ENCODE results near the gene VKORC1L1. TPM values are rescaled to one million over a fixed set of nuclear protein-coding genes. Genes with fewer than 3 reads are reported as not detected.
"Not testable (repeated sequence)": the region's sequence is repeated elsewhere in the genome, so short reads cannot be mapped to it uniquely, and the experiment has no call there.

VKORC1L1 gene
- total RNA-seq, 4 donors from 2014 or later = 5.0 to 11.0 (median 9.4) TPM

GRCh38 chr7:65960351-65961074, 87.6 kb downstream of the VKORC1L1 start:
- H3K9me3 ChIP-seq = no peaks in the 10 kb centered on the region
- H3K4me3 ChIP-seq = no peak overlapping the region
- no peak for DNase-seq
- TF ChIP-seq, protein P1, sequence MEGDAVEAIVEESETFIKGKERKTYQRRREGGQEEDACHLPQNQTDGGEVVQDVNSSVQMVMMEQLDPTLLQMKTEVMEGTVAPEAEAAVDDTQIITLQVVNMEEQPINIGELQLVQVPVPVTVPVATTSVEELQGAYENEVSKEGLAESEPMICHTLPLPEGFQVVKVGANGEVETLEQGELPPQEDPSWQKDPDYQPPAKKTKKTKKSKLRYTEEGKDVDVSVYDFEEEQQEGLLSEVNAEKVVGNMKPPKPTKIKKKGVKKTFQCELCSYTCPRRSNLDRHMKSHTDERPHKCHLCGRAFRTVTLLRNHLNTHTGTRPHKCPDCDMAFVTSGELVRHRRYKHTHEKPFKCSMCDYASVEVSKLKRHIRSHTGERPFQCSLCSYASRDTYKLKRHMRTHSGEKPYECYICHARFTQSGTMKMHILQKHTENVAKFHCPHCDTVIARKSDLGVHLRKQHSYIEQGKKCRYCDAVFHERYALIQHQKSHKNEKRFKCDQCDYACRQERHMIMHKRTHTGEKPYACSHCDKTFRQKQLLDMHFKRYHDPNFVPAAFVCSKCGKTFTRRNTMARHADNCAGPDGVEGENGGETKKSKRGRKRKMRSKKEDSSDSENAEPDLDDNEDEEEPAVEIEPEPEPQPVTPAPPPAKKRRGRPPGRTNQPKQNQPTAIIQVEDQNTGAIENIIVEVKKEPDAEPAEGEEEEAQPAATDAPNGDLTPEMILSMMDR (IDR thresholded peaks at IDR 0.05) = no peak
- TF ChIP-seq POLR2A (IDR thresholded peaks at IDR 0.05) = no peak
- no peaks in the 10 kb centered on the region for H3K27me3 ChIP-seq
- H3K27ac ChIP-seq = no peak overlapping the region
- peaks cover 0 to 81% (median 0%) of the 10 kb centered on the region in 3 donors for H3K36me3 ChIP-seq
- H3K4me1 ChIP-seq = no peaks in the 10 kb centered on the region

DNA sequence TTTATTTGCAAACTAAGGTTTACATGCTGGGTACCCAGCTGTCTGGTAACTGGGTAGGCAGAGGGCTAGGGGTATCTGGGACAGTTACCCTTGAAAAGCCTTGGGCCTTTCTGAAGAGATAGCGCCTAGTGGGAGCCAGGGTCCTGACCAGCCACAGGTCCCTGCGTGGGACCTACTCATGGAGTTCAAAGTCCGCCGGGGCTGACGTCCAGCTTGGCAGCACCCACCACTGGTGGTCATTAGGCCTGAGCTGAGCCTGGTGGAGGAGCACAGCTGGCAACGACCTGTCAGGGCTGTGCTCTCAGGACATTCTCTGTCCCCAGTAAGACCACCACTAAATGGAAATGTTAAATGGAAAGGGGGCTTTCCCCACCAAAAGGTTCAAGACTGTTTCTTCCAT, 89.2 kb downstream of the VKORC1L1 start:
- peak in 1 of 3 donors; percentile 40 for DNase-seq
- Histone ChIP-seq H3K4me3 (no peak overlapping the region), H3K27ac (no peak overlapping the region), H3K4me1 (no peaks in the 10 kb centered on the region), H3K27me3 (no peaks in the 10 kb centered on the region), H3K9me3 (no peaks in the 10 kb centered on the region), H3K36me3 (peaks cover 0 to 95% (median 0%) of the 10 kb centered on the region in 3 donors)
- no peak for TF ChIP-seq POLR2A (IDR thresholded peaks at IDR 0.05)
- TF ChIP-seq, protein P1 (IDR thresholded peaks at IDR 0.05) = no peak

DNA sequence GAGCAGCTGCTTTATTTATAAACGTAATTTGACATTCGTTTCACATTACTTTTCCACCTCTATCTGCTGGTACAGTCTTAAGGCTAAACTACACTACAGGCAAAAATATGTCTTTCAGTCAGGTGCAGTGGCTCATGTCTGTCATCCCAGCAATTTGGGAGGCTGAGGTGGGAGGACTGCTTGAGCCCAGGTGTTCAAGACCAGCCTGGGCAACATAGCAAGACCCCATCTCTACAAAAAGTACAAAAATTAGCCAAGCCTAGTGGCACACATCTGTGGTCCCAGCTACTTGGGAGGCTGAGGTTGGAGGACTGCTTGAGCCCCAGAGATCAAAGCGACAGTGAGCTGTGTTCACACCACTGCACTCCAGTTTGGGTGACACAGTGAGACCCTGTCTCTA, 91.8 kb downstream of the VKORC1L1 start:
- not testable (repeated sequence) for H3K9me3 ChIP-seq, H3K4me3 ChIP-seq, DNase-seq, H3K27me3 ChIP-seq, H3K27ac ChIP-seq, H3K4me1 ChIP-seq
- H3K36me3 ChIP-seq = peaks cover 0 to 99% (median 0%) of the 10 kb centered on the region in 3 donors

GRCh38 chr7:65966146-65966545, 93.3 kb downstream of the VKORC1L1 start:
- DNase-seq = peak in 1 of 3 donors; percentile 0
- peaks cover 0 to 100% (median 0%) of the 10 kb centered on the region in 3 donors for H3K36me3 ChIP-seq
- no peak overlapping the region for H3K27ac ChIP-seq
- H3K9me3 ChIP-seq = no peaks in the 10 kb centered on the region
- no peak overlapping the region for H3K4me3 ChIP-seq
- H3K27me3 ChIP-seq = no peaks in the 10 kb centered on the region
- TF ChIP-seq, protein P1 (IDR thresholded peaks at IDR 0.05) = no peak
- TF ChIP-seq POLR2A (IDR thresholded peaks at IDR 0.05) = no peak
- H3K4me1 ChIP-seq = no peaks in the 10 kb centered on the region

GRCh38 chr7:65967361-65968155, 94.7 kb downstream of the VKORC1L1 start:
- H3K27me3 ChIP-seq = no peaks in the 10 kb centered on the region
- H3K27ac ChIP-seq = no peak overlapping the region
- TF ChIP-seq, protein P1 (IDR thresholded peaks at IDR 0.05) = no peak
- TF ChIP-seq POLR2A (IDR thresholded peaks at IDR 0.05) = no peak
- H3K9me3 ChIP-seq = no peaks in the 10 kb centered on the region
- no peaks in the 10 kb centered on the region for H3K4me1 ChIP-seq
- peak in 1 of 3 donors; percentile 17 for DNase-seq
- peaks cover 0 to 100% (median 0%) of the 10 kb centered on the region in 3 donors for H3K36me3 ChIP-seq
- no peak overlapping the region for H3K4me3 ChIP-seq

All from Peyer's patch (tissue), 4 donors.